MM.1S (cell line): ENCODE results near the gene MAML3.

ENCODE experiments used
- DNase-seq: peaks from one replicate; pipeline ENCODE4 v3.0.0-alpha.2; 2015
- H2AFZ ChIP-seq: fragments of 300-600 bp; sonication (generic); 2 replicates; pipeline ENCODE4 v1.6.0; 2016; ENCODE audit warnings: antibody characterized with exemption, low read length
- H3F3A ChIP-seq: fragments of 300-600 bp; sonication (generic); 2 replicates; pipeline ENCODE4 v1.6.1; 2016; ENCODE audit warnings: mild to moderate bottlenecking, antibody characterized with exemption, low read length, moderate library complexity, mixed read lengths; ENCODE audit not compliant: insufficient read depth
- H3K27ac ChIP-seq: fragments of 300-600 bp; sonication (generic); 2 replicates; pipeline ENCODE4 v1.5.1; 2016; ENCODE audit warnings: mild to moderate bottlenecking, low read length
- H3K27me3 ChIP-seq: fragments of 300-600 bp; sonication (generic); replicated peaks from 2 replicates; pipeline ENCODE4 v1.6.0; 2016; ENCODE audit warnings: low read length; ENCODE audit not compliant: insufficient read depth
- H3K36me3 ChIP-seq: fragments of 300-600 bp; sonication (generic); replicated peaks from 2 replicates; pipeline ENCODE4 v1.6.1; 2016; ENCODE audit warnings: mild to moderate bottlenecking, low read length, mixed read lengths; ENCODE audit not compliant: insufficient read depth
- H3K4me1 ChIP-seq: fragments of 300-600 bp; sonication (generic); 2 replicates; pipeline ENCODE4 v1.6.1; 2016; ENCODE audit warnings: low read length, mixed read lengths
- H3K4me2 ChIP-seq: fragments of 300-600 bp; sonication (generic); 2 replicates; pipeline ENCODE4 v1.6.0; 2016; ENCODE audit warnings: low read depth, low read length
- H3K4me3 ChIP-seq: fragments of 300-600 bp; sonication (generic); 2 replicates; pipeline ENCODE4 v1.5.1; 2016; ENCODE audit warnings: low read length, mixed read lengths
- H3K79me2 ChIP-seq: fragments of 300-600 bp; sonication (generic); 2 replicates; pipeline ENCODE4 v1.6.1; 2016; ENCODE audit warnings: mixed run types, low read length, mixed read lengths
- H3K9ac ChIP-seq: fragments of 300-600 bp; sonication (generic); 2 replicates; pipeline ENCODE4 v1.6.1; 2016; ENCODE audit warnings: low read length, mixed read lengths
- H3K9me2 ChIP-seq: fragments of 300-600 bp; sonication (generic); replicated peaks from 2 replicates; pipeline ENCODE4 v1.6.1; 2016; ENCODE audit warnings: mild to moderate bottlenecking, low read length, mixed read lengths; ENCODE audit not compliant: insufficient read depth
- H3K9me3 ChIP-seq: fragments of 300-600 bp; sonication (generic); replicated peaks from 2 replicates; pipeline ENCODE4 v1.6.1; 2016; ENCODE audit warnings: mild to moderate bottlenecking, low read length, mixed read lengths; ENCODE audit not compliant: insufficient read depth
- H4K20me1 ChIP-seq: fragments of 300-600 bp; sonication (generic); 2 replicates; pipeline ENCODE4 v1.6.1; 2016; ENCODE audit warnings: mild to moderate bottlenecking, low read length, moderate library complexity, mixed read lengths; ENCODE audit not compliant: insufficient read depth
- EZH2 ChIP-seq: fragments of 300-600 bp; sonication (generic); optimal IDR thresholded peaks from 2 replicates; pipeline ENCODE3; 2017; ENCODE audit warnings: low read depth, mild to moderate bottlenecking, antibody characterized with exemption, low read length, mixed read lengths
- EZH2phosphoT487 ChIP-seq: fragments of 300-600 bp; sonication (generic); IDR thresholded peaks from 2 replicates; pipeline ENCODE4 v1.6.1; 2018; ENCODE audit warnings: antibody characterized with exemption, low read length
- TF ChIP-seq, protein P1 (sequence below): fragments of 300-600 bp; sonication (generic); IDR thresholded peaks from 2 replicates; pipeline ENCODE4 v1.5.1; 2016; ENCODE audit warnings: antibody characterized with exemption, low read length, mixed read lengths

The MAML3 gene

DNA sequence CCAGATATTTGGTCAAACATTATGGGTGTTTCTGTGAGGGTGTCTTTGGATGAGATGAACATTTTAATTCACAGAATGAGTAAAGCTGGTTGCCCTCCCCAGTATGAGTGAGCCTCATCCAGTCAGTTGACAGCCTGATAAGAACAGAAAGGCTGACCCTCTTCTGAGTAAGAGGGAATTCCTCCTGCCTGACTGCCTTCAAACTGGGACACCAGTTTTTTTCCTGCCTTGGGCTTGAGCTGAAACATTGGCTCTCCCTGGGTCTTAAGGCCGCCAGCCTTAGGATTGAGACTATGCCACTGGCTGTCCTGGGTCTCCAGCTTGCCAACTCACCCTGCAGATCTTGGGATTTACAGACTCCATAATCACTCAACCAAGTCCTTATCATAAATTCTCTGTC, 14.5 kb upstream of the MAML3 start:
- no peak for DNase-seq

DNA sequence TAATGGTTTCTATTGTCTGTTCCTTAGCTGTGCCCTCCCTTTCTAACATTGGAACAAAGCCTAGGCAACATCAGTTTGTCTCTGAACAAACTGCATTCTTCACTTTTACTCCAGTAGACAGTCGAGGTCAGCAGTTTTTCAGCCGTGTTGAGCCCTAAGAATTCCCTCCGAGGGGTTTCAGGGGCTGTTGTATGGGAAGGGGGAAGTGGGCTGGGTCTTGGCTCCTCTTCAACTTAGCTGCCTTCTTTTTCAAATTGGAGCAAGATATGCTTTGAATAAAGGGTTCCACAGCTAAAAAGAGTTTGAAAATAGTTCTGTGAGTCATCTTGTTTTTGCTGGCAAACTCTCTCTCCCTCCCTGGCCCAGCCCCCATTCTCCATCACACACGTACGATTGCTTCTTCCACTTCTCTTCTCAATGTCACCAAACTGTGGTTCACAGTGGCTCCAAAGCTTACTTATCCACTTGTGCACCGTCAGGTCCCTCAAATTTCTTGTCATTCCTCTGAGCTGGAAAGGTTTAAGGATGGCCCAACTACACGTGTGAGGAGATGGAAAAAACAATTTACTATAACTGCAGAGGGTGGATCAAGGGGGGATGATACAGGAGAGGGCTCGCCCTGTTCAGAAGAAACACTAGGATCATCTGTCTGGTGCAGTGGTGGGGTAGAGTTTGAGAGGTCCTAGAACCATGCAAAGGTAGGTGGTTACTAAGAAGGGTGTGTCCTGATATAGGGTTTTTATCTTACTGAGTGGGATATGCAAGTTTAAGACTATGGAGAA, 9.2 kb upstream of the MAML3 start:
- H3K36me3 ChIP-seq: no peaks in the 10 kb centered on the region
- H3K4me2 ChIP-seq: no peak overlapping the region
- no peaks in the 10 kb centered on the region for H3K9me3 ChIP-seq
- no peak for DNase-seq
- H3K27me3 ChIP-seq: no peaks in the 10 kb centered on the region
- H3K4me3 ChIP-seq: no peak overlapping the region
- H4K20me1 ChIP-seq: no peaks in the 10 kb centered on the region
- TF ChIP-seq EZH2 (no peak), EZH2phosphoT487 (no peak)
- TF ChIP-seq, protein P1, sequence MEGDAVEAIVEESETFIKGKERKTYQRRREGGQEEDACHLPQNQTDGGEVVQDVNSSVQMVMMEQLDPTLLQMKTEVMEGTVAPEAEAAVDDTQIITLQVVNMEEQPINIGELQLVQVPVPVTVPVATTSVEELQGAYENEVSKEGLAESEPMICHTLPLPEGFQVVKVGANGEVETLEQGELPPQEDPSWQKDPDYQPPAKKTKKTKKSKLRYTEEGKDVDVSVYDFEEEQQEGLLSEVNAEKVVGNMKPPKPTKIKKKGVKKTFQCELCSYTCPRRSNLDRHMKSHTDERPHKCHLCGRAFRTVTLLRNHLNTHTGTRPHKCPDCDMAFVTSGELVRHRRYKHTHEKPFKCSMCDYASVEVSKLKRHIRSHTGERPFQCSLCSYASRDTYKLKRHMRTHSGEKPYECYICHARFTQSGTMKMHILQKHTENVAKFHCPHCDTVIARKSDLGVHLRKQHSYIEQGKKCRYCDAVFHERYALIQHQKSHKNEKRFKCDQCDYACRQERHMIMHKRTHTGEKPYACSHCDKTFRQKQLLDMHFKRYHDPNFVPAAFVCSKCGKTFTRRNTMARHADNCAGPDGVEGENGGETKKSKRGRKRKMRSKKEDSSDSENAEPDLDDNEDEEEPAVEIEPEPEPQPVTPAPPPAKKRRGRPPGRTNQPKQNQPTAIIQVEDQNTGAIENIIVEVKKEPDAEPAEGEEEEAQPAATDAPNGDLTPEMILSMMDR: no peak
- no peak overlapping the region for H3K9ac ChIP-seq
- no peaks in the 10 kb centered on the region for H3F3A ChIP-seq
- H2AFZ ChIP-seq: no peak overlapping the region
- H3K4me1 ChIP-seq: no peaks in the 10 kb centered on the region
- no peaks in the 10 kb centered on the region for H3K79me2 ChIP-seq
- no peak overlapping the region for H3K27ac ChIP-seq
- H3K9me2 ChIP-seq: no peaks in the 10 kb centered on the region

More for the DNA sequence above, 14.5 kb upstream of the MAML3 start:
- H3K9ac ChIP-seq: no peak overlapping the region
- H3K9me2 ChIP-seq: no peaks in the 10 kb centered on the region
- H3K4me3 ChIP-seq: no peak overlapping the region
- H3K36me3 ChIP-seq: no peaks in the 10 kb centered on the region
- H3K79me2 ChIP-seq: no peaks in the 10 kb centered on the region
- TF ChIP-seq EZH2phosphoT487 (no peak), EZH2 (no peak)
- TF ChIP-seq, protein P1: no peak
- no peak overlapping the region for H3K4me2 ChIP-seq
- no peak overlapping the region for H2AFZ ChIP-seq
- H3K9me3 ChIP-seq: no peaks in the 10 kb centered on the region
- no peaks in the 10 kb centered on the region for H3K27me3 ChIP-seq
- no peaks in the 10 kb centered on the region for H3F3A ChIP-seq
- no peaks in the 10 kb centered on the region for H3K4me1 ChIP-seq
- H4K20me1 ChIP-seq: no peaks in the 10 kb centered on the region
- H3K27ac ChIP-seq: no peak overlapping the region

DNA sequence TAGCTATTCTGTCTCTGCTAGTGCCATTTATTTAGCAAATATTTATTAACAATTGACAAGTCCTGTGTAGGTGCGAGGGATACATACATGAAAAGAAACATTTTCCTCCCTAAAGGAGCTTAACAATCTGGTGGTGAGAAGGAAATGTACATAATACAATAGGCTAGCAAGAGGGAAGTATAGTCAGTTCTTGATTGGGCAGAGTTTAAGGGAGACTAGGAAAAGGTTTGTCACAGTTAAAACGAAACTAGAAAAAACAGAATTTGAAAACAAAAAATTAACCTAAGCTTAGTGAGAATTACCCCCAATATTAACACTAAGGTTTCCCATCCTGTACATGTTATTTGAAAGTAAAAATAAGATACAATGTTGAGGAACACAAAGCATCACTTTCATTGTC, 8.6 kb upstream of the MAML3 start:
- H3K9me2 ChIP-seq: no peaks in the 10 kb centered on the region
- no peaks in the 10 kb centered on the region for H4K20me1 ChIP-seq
- H3K9ac ChIP-seq: no peak overlapping the region
- no peaks in the 10 kb centered on the region for H3K4me1 ChIP-seq
- no peaks in the 10 kb centered on the region for H3K9me3 ChIP-seq
- H3K79me2 ChIP-seq: no peaks in the 10 kb centered on the region
- H2AFZ ChIP-seq: no peak overlapping the region
- H3K27ac ChIP-seq: no peak overlapping the region
- H3K27me3 ChIP-seq: no peaks in the 10 kb centered on the region
- no peaks in the 10 kb centered on the region for H3F3A ChIP-seq
- no peak overlapping the region for H3K4me3 ChIP-seq
- no peak overlapping the region for H3K4me2 ChIP-seq
- TF ChIP-seq EZH2: no peak
- TF ChIP-seq, protein P1: no peak
- TF ChIP-seq EZH2phosphoT487: no peak
- DNase-seq: no peak
- no peaks in the 10 kb centered on the region for H3K36me3 ChIP-seq
